ENCODE data around the gene PSMD10.

Gene PSMD10

DNA sequence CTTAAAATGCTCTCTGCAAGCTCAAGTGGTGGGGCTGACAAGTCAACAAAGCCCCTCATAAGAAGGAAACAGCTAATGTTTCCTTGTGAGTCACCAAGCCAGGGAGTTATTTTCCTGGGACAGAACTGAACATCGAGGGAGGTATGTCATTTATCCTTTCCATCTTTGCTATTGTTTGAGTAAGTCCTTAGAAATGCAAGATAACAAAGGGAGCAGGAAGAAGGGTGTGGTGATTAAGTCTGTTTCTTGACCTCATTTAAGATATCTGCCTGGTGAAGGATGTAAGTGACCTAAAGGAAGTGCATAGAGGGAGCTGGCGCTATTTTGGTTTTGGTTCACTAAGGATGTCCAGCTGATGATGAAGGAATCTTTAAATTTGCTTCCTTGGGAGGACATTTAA lies 40.1 kb upstream of the PSMD10 start:
- DNase-seq, result no peak
- H3K27ac Mint-ChIP-seq, result no peak overlapping the region
- H3K27me3 Mint-ChIP-seq (ENCODE audit: low read depth, poor library complexity), result peaks cover 11% of the 10 kb centered on the region
- H3K4me3 Mint-ChIP-seq, result no peak overlapping the region
- H3K9me3 Mint-ChIP-seq, result no peaks in the 10 kb centered on the region
- H3K36me3 Mint-ChIP-seq (ENCODE audit: low read depth), result peaks cover 40% of the 10 kb centered on the region
- TF ChIP-seq, protein P1, sequence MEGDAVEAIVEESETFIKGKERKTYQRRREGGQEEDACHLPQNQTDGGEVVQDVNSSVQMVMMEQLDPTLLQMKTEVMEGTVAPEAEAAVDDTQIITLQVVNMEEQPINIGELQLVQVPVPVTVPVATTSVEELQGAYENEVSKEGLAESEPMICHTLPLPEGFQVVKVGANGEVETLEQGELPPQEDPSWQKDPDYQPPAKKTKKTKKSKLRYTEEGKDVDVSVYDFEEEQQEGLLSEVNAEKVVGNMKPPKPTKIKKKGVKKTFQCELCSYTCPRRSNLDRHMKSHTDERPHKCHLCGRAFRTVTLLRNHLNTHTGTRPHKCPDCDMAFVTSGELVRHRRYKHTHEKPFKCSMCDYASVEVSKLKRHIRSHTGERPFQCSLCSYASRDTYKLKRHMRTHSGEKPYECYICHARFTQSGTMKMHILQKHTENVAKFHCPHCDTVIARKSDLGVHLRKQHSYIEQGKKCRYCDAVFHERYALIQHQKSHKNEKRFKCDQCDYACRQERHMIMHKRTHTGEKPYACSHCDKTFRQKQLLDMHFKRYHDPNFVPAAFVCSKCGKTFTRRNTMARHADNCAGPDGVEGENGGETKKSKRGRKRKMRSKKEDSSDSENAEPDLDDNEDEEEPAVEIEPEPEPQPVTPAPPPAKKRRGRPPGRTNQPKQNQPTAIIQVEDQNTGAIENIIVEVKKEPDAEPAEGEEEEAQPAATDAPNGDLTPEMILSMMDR (IDR thresholded peaks at IDR 0.05), result no peak
- peaks cover 11% of the 10 kb centered on the region for H3K4me1 Mint-ChIP-seq

DNA sequence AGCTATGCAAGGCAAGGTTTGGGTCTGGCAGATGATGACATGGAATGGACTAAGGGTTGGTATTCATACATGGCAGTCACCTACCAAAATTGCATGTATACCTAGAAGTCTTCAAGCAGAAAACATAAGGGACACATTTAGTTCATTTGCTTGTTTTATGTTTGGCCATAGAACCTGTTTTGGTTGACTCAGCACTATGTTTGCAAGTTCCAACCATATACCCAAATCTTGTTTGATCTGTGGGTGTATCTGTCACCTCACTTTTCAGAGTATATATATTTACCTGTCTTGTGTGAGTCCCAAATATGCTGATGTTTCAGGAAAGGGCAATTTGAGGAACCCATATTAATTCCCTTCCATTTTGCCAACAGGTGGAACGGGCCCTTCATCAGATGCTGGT lies 39.5 kb upstream of the PSMD10 start:
- TF ChIP-seq, protein P1 (IDR thresholded peaks at IDR 0.05), result no peak
- Mint-ChIP-seq H3K4me1 (peaks cover 13% of the 10 kb centered on the region), H3K4me3 (no peak overlapping the region), H3K27me3 (ENCODE audit: low read depth, poor library complexity) (peaks cover 11% of the 10 kb centered on the region), H3K36me3 (ENCODE audit: low read depth) (peaks cover 40% of the 10 kb centered on the region), H3K27ac (no peak overlapping the region), H3K9me3 (no peaks in the 10 kb centered on the region)
- no peak for DNase-seq

DNA sequence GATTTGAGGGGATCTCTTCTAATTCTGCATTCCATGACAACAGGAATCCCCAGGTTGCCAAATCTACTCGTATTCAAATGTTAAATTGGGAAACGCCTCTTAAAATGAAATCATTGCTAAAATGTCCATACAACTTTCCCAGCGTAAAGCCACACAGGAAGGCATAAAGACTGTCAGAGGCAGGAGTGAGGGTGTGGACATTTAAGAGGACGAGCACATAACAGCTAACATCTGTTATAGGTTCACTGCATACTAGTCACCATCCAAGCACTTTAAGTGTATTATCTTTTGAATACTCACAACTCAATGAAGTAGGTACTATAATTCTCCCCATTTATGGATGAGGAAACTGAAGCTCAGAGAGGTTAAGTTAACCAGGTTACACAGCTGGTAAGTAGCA lies 35.8 kb upstream of the PSMD10 start:
- H3K27ac Mint-ChIP-seq, result no peak overlapping the region
- H3K4me1 Mint-ChIP-seq, result peaks cover 26% of the 10 kb centered on the region
- no peak for DNase-seq
- TF ChIP-seq, protein P1 (IDR thresholded peaks at IDR 0.05), result no peak
- peaks cover 32% of the 10 kb centered on the region for H3K36me3 Mint-ChIP-seq (ENCODE audit: low read depth)
- peaks cover 7% of the 10 kb centered on the region for H3K27me3 Mint-ChIP-seq (ENCODE audit: low read depth, poor library complexity)
- H3K9me3 Mint-ChIP-seq, result no peaks in the 10 kb centered on the region
- H3K4me3 Mint-ChIP-seq, result no peak overlapping the region

DNA sequence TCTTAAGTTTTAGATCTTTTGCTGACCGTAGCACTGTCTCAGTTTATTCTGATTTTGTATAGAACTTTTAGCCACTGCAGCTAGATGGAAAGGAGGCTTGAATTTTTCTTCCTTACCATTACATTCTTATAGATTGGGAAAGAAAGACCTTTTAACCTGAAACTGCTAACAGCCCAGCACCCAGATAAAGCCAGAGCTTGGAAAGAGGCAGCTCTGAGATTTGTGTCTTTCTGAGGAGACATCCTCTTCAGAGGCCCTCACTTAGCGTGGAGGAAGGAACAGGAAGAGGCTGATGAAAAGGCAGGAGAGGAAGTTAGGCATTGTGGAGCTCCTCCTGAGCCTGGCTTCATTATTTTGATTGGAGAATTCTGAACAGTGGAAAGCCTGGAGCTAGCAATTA lies 35.3 kb upstream of the PSMD10 start:
- H3K27ac Mint-ChIP-seq, result peak overlapping the region; percentile 62
- no peak overlapping the region for H3K4me3 Mint-ChIP-seq
- TF ChIP-seq, protein P1 (IDR thresholded peaks at IDR 0.05), result no peak
- no peak for DNase-seq
- H3K36me3 Mint-ChIP-seq (ENCODE audit: low read depth), result peaks cover 27% of the 10 kb centered on the region
- no peaks in the 10 kb centered on the region for H3K9me3 Mint-ChIP-seq
- peaks cover 31% of the 10 kb centered on the region for H3K4me1 Mint-ChIP-seq
- H3K27me3 Mint-ChIP-seq (ENCODE audit: low read depth, poor library complexity), result peaks cover 7% of the 10 kb centered on the region

DNA sequence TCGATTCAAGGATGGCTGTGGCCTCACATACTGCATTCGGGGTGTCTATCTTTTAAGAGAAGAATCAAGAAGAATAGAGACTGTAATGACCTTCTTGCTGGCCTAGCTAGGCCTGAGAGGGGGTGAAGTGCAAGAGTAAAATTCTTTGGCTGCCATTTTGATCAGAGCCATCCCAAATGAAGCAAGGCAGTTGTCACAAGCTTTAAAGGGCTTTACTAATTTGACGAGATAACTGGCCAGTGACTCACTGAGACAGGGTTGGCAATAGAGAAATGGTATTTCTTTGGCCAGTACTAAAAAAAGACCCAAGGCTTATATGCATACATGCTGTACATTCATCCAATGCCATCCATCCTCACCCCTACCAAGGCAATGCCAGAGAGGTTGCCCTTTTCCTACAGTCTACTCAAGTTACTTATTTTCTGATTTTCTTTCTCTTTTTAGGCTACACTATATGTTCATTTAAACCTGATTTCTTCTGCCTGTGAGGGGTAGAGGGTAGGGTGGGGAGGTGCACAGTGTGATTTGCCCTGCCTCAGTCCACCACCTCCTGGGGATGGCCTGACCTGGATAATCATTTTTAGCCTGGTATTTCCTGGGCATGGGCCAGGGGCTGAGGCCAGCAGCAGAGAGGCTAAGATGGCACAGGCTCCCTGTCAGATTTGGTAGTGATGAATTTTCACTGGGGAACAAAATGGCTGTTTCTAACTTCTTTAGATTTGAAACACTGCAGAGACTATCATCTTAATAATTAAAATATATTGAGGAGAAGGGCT lies 32.4 kb upstream of the PSMD10 start:
- H3K4me1 Mint-ChIP-seq, result peaks cover 44% of the 10 kb centered on the region
- no peak overlapping the region for H3K4me3 Mint-ChIP-seq
- no peaks in the 10 kb centered on the region for H3K9me3 Mint-ChIP-seq
- TF ChIP-seq, protein P1 (IDR thresholded peaks at IDR 0.05), result no peak
- peaks cover 11% of the 10 kb centered on the region for H3K36me3 Mint-ChIP-seq (ENCODE audit: low read depth)
- H3K27me3 Mint-ChIP-seq (ENCODE audit: low read depth, poor library complexity), result no peaks in the 10 kb centered on the region
- no peak for DNase-seq
- H3K27ac Mint-ChIP-seq, result no peak overlapping the region

DNA sequence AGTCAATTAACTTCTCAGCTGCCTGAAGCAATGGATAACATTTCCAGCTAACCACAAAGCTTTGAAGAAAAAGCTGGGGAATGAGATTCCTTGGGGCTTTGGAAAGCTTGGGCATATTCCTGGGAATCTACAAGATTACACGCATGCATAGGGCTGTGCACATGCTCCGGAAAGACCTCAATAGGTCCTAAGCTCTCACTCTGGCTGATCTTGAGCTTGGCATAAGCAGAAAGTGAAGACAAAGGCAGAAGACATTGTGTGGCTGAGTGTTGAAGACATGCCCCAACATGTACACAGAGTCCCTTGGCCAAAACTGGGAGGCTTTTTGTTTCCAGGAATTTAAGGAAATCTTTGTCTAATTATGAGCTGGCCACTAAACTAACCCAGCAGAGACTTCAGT lies 31.4 kb upstream of the PSMD10 start:
- peaks cover 44% of the 10 kb centered on the region for H3K4me1 Mint-ChIP-seq
- H3K9me3 Mint-ChIP-seq, result no peaks in the 10 kb centered on the region
- TF ChIP-seq, protein P1 (IDR thresholded peaks at IDR 0.05), result no peak
- H3K36me3 Mint-ChIP-seq (ENCODE audit: low read depth), result peaks cover 6% of the 10 kb centered on the region
- H3K4me3 Mint-ChIP-seq, result no peak overlapping the region
- DNase-seq, result no peak
- H3K27me3 Mint-ChIP-seq (ENCODE audit: low read depth, poor library complexity), result no peaks in the 10 kb centered on the region
- H3K27ac Mint-ChIP-seq, result peak overlapping the region; percentile 40
